ENCODE results near the gene STXBP6. TPM values are rescaled to one million over a fixed set of nuclear protein-coding genes. Genes with fewer than 3 reads are reported as not detected.

STXBP6 gene
- total RNA-seq, 1 experiment from 2014 or later: not detected

DNA sequence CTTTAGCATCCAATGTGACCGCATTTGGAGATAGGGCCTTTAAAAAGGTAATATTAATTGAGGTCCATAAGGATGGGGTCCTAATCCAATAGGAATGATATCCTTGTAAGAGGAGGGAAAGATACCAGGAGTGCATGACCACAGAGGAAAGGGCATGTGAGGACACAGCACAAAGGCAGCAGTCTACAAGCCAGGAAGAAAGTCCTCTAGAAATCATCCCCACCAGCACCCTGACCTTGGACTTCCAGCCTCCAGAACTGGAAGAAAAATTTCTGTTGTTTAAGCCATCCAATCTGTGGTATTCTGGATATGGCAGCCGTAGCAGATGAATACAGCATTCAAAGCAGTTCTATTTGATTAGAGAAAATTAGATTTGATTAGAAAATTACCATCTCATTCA, 145.4 kb downstream of the STXBP6 start:
- CTCF ChIA-PET: no interaction called here
- BruUV-seq (replicated peaks): no TSS peak
- intact Hi-C loops (cut with micrococcal nuclease; ENCODE audit: unreplicated experiment) (no loop called here), in situ Hi-C loops (cut with HindIII; ENCODE audit: low pct_unique_long_range_greater_than_20kb, low sequenced_read_pairs) (no loop called here)
- no peaks in the 10 kb centered on the region for H3K4me1 ChIP-seq (ENCODE audit: control insufficient read depth, insufficient read depth, low read length)
- ATAC-seq: no peak
- POLR2A ChIA-PET: no interaction called here
- no peaks in the 10 kb centered on the region for H3K27me3 ChIP-seq (ENCODE audit: control insufficient read depth, insufficient read depth, low read length)
- no peaks in the 10 kb centered on the region for H3K9me3 ChIP-seq (ENCODE audit: control insufficient read depth, insufficient read depth, low read depth, low read length)
- H3K36me3 ChIP-seq (ENCODE audit: control insufficient read depth, insufficient read depth, low read length): no peaks in the 10 kb centered on the region
- TF ChIP-seq, protein P1, sequence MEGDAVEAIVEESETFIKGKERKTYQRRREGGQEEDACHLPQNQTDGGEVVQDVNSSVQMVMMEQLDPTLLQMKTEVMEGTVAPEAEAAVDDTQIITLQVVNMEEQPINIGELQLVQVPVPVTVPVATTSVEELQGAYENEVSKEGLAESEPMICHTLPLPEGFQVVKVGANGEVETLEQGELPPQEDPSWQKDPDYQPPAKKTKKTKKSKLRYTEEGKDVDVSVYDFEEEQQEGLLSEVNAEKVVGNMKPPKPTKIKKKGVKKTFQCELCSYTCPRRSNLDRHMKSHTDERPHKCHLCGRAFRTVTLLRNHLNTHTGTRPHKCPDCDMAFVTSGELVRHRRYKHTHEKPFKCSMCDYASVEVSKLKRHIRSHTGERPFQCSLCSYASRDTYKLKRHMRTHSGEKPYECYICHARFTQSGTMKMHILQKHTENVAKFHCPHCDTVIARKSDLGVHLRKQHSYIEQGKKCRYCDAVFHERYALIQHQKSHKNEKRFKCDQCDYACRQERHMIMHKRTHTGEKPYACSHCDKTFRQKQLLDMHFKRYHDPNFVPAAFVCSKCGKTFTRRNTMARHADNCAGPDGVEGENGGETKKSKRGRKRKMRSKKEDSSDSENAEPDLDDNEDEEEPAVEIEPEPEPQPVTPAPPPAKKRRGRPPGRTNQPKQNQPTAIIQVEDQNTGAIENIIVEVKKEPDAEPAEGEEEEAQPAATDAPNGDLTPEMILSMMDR (IDR thresholded peaks at IDR 0.05): no peak
- TF ChIP-seq SIN3A (IDR thresholded peaks at IDR 0.05; ENCODE audit: borderline replicate concordance, insufficient read depth, low read depth, low read length): no peak
- TF ChIP-seq, protein P2, sequence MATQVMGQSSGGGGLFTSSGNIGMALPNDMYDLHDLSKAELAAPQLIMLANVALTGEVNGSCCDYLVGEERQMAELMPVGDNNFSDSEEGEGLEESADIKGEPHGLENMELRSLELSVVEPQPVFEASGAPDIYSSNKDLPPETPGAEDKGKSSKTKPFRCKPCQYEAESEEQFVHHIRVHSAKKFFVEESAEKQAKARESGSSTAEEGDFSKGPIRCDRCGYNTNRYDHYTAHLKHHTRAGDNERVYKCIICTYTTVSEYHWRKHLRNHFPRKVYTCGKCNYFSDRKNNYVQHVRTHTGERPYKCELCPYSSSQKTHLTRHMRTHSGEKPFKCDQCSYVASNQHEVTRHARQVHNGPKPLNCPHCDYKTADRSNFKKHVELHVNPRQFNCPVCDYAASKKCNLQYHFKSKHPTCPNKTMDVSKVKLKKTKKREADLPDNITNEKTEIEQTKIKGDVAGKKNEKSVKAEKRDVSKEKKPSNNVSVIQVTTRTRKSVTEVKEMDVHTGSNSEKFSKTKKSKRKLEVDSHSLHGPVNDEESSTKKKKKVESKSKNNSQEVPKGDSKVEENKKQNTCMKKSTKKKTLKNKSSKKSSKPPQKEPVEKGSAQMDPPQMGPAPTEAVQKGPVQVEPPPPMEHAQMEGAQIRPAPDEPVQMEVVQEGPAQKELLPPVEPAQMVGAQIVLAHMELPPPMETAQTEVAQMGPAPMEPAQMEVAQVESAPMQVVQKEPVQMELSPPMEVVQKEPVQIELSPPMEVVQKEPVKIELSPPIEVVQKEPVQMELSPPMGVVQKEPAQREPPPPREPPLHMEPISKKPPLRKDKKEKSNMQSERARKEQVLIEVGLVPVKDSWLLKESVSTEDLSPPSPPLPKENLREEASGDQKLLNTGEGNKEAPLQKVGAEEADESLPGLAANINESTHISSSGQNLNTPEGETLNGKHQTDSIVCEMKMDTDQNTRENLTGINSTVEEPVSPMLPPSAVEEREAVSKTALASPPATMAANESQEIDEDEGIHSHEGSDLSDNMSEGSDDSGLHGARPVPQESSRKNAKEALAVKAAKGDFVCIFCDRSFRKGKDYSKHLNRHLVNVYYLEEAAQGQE (IDR thresholded peaks at IDR 0.05; ENCODE audit: insufficient read depth in 1 of 2, low read depth in 2 of 2, low read length in 1 of 2): no peak
- no peak for TF ChIP-seq TCF7L2 (IDR thresholded peaks at IDR 0.05; ENCODE audit: low read depth, low read length)
- no peak for TF ChIP-seq POLR2AphosphoS5 (IDR thresholded peaks at IDR 0.05; ENCODE audit: low read depth, low read length)
- no peak for DNase-seq (ENCODE audit: low read depth, low spot score)
- H3K4me3 ChIP-seq (ENCODE audit: low read depth in 2 of 2, low read length in 2 of 2): no peak overlapping the region
- H3K27ac ChIP-seq (ENCODE audit: low read length): no peak overlapping the region

DNA sequence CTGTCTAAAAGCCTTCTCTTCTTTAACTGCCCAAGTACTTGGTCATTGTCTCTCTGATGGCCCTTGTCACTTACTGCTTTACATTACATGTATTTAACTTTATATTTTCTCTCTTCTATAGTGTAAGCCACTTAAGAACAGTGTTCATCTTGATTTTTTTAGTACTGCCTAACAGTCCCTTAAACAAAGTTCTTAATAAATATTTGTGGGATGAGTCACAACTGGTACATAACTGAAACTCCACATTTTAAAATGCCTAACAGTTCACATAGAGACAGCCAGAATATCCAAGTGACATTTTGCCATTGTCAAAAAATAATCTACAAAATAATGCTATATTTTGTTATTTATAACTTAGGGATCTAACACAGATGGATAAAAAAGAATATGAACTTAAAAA, 146.6 kb downstream of the STXBP6 start:
- ChIA-PET CTCF (no interaction called here), POLR2A (no interaction called here)
- intact Hi-C loops (cut with micrococcal nuclease; ENCODE audit: unreplicated experiment) (no loop called here), in situ Hi-C loops (cut with HindIII; ENCODE audit: low pct_unique_long_range_greater_than_20kb, low sequenced_read_pairs) (no loop called here)
- BruUV-seq (replicated peaks): no TSS peak
- Histone ChIP-seq H3K36me3 (ENCODE audit: control insufficient read depth, insufficient read depth, low read length) (no peaks in the 10 kb centered on the region), H3K27ac (ENCODE audit: low read length) (no peak overlapping the region), H3K9me3 (ENCODE audit: control insufficient read depth, insufficient read depth, low read depth, low read length) (no peaks in the 10 kb centered on the region), H3K4me1 (ENCODE audit: control insufficient read depth, insufficient read depth, low read length) (no peaks in the 10 kb centered on the region), H3K4me3 (ENCODE audit: low read depth in 2 of 2, low read length in 2 of 2) (no peak overlapping the region), H3K27me3 (ENCODE audit: control insufficient read depth, insufficient read depth, low read length) (no peaks in the 10 kb centered on the region)
- ATAC-seq: no peak
- no peak for DNase-seq (ENCODE audit: low read depth, low spot score)
- TF ChIP-seq SIN3A (IDR thresholded peaks at IDR 0.05; ENCODE audit: borderline replicate concordance, insufficient read depth, low read depth, low read length): no peak
- no peak for TF ChIP-seq TCF7L2 (IDR thresholded peaks at IDR 0.05; ENCODE audit: low read depth, low read length)

DNA sequence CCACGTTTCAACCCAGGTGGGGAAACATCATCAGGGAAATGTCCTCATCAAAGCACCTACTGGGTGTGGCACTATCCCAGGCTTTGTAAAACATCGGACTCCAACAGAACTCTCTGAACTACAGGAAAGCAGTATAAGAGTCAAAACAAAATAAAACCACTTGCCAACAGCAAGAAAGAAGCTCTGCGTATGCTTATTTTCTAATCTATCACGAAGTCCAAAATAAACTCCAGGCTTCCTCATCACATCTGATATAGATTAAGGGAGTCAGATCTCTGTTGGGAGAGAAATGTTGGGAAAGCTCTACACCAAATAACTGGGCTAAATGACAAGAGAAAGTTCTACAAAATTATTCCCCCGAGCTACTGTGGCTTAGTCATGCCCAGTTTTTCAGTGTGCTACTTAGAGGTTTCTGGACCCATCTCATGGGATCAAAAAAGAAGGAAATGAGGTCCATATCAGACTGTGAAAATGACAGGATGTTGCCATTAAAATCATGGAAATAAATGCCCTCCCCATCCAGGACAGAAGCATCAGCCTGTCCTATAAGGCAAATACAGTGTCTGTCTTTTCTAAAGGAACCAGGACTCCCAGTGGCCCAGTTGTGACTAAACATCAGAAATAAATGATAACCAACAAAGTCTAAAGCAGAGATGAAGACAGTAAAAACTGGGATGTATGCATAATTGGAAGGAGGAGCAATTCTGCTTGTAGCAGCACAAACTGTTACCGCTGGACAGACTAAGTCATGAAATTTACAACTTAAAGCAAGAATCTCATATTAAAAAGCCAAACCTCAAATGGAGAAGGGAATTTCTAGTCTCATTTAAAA, 149.5 kb downstream of the STXBP6 start:
- Histone ChIP-seq H3K4me1 (ENCODE audit: control insufficient read depth, insufficient read depth, low read length) (no peaks in the 10 kb centered on the region), H3K27me3 (ENCODE audit: control insufficient read depth, insufficient read depth, low read length) (no peaks in the 10 kb centered on the region), H3K27ac (ENCODE audit: low read length) (no peak overlapping the region), H3K36me3 (ENCODE audit: control insufficient read depth, insufficient read depth, low read length) (no peaks in the 10 kb centered on the region), H3K9me3 (ENCODE audit: control insufficient read depth, insufficient read depth, low read depth, low read length) (no peaks in the 10 kb centered on the region), H3K4me3 (ENCODE audit: low read depth in 2 of 2, low read length in 2 of 2) (no peak overlapping the region)
- POLR2A ChIA-PET: no interaction called here
- DNase-seq (ENCODE audit: low read depth, low spot score) (no peak), ATAC-seq (no peak)
- intact Hi-C loops (cut with micrococcal nuclease; ENCODE audit: unreplicated experiment) (no loop called here), in situ Hi-C loops (cut with HindIII; ENCODE audit: low pct_unique_long_range_greater_than_20kb, low sequenced_read_pairs) (no loop called here)
- no peak for TF ChIP-seq POLR2AphosphoS5 (IDR thresholded peaks at IDR 0.05; ENCODE audit: low read depth, low read length)
- no peak for TF ChIP-seq SIN3A (IDR thresholded peaks at IDR 0.05; ENCODE audit: borderline replicate concordance, insufficient read depth, low read depth, low read length)
- TF ChIP-seq, protein P1 (IDR thresholded peaks at IDR 0.05): no peak
- TF ChIP-seq, protein P2 (IDR thresholded peaks at IDR 0.05; ENCODE audit: insufficient read depth in 1 of 2, low read depth in 2 of 2, low read length in 1 of 2): no peak
- no peak for TF ChIP-seq TCF7L2 (IDR thresholded peaks at IDR 0.05; ENCODE audit: low read depth, low read length)
- CTCF ChIA-PET: no interaction called here
- no TSS peak for BruUV-seq (replicated peaks)
